ENCODE measurements around the gene CALN1.

CALN1 gene

DNA sequence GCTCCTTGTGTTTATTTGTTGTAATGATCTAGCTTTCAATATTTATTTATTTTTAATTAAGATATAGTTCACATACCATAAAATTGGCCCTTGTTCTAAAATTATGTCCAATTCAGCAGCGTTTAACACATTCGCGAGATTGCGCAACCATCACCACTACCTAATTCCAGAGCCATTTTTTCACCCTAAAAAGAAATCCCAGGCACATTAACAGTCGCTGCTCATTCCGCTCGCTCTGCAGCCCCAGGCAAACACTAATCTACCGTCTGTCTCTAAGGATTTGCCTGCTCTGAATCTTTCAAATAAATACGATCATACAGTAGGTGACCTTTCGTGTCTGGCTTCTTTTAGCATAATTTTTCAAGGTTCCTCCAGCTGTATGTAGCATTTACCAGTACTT is 616.7 kb downstream of the CALN1 start:
- no peak overlapping the region for H2AFZ ChIP-seq
- H3K4me2 ChIP-seq (ENCODE audit: low read length): no peak overlapping the region
- no peaks in the 10 kb centered on the region for H3K36me3 ChIP-seq (ENCODE audit: control insufficient read depth, insufficient read depth, low read length)
- H3K4me1 ChIP-seq: no peaks in the 10 kb centered on the region
- H3K4me3 ChIP-seq (ENCODE audit: low read depth, low read length): no peak overlapping the region
- H3K27me3 ChIP-seq (ENCODE audit: control insufficient read depth, insufficient read depth, low read length): no peaks in the 10 kb centered on the region
- H3K9me3 ChIP-seq (ENCODE audit: control insufficient read depth, low read length): no peaks in the 10 kb centered on the region
- no peak overlapping the region for H3K27ac ChIP-seq
- no peak overlapping the region for H3K9ac ChIP-seq
- no peak for TF ChIP-seq CTCF (IDR thresholded peaks at IDR 0.05)
- no peaks in the 10 kb centered on the region for H3K79me2 ChIP-seq

GRCh38 chr7:71793251-71793650 is 618.9 kb downstream of the CALN1 start:
- no peak overlapping the region for H3K4me2 ChIP-seq (ENCODE audit: low read length)
- H3K4me1 ChIP-seq: no peaks in the 10 kb centered on the region
- no peak overlapping the region for H3K27ac ChIP-seq
- no peaks in the 10 kb centered on the region for H3K36me3 ChIP-seq (ENCODE audit: control insufficient read depth, insufficient read depth, low read length)
- no peaks in the 10 kb centered on the region for H3K79me2 ChIP-seq
- TF ChIP-seq CTCF (IDR thresholded peaks at IDR 0.05): no peak
- no peaks in the 10 kb centered on the region for H3K27me3 ChIP-seq (ENCODE audit: control insufficient read depth, insufficient read depth, low read length)
- H3K9ac ChIP-seq: no peak overlapping the region
- no peaks in the 10 kb centered on the region for H3K9me3 ChIP-seq (ENCODE audit: control insufficient read depth, low read length)
- no peak overlapping the region for H3K4me3 ChIP-seq (ENCODE audit: low read depth, low read length)
- no peak overlapping the region for H2AFZ ChIP-seq

GRCh38 chr7:71787513-71787912 is 624.6 kb downstream of the CALN1 start:
- Histone ChIP-seq H3K9me3 (ENCODE audit: control insufficient read depth, low read length) (no peaks in the 10 kb centered on the region), H3K27me3 (ENCODE audit: control insufficient read depth, insufficient read depth, low read length) (no peaks in the 10 kb centered on the region), H3K27ac (no peak overlapping the region), H3K36me3 (ENCODE audit: control insufficient read depth, insufficient read depth, low read length) (no peaks in the 10 kb centered on the region), H3K4me3 (ENCODE audit: low read depth, low read length) (no peak overlapping the region), H2AFZ (no peak overlapping the region), H3K4me2 (ENCODE audit: low read length) (no peak overlapping the region), H3K9ac (no peak overlapping the region), H3K4me1 (no peaks in the 10 kb centered on the region), H3K79me2 (no peaks in the 10 kb centered on the region)
- no peak for TF ChIP-seq CTCF (IDR thresholded peaks at IDR 0.05)

DNA sequence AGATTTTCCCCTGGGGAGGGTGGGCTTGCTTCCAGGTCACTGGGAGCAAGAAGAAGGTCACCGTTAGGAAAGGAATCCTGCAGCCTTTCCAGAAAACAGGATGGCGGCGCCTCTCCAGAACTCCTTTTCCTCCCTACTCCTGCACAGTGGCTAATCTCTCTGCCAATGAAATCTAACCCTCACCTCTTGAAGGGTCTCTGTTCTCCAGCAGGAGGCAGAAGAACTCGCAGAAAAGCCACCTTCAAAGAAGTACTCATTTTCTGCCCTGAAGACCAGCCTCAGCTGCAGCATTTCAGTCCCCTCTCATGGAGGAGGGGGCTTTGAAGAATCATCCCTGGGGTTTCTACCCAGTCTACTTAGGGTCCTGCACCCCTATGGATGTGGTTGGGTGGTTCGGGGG is 626.9 kb downstream of the CALN1 start:
- H3K9me3 ChIP-seq (ENCODE audit: control insufficient read depth, low read length): no peaks in the 10 kb centered on the region
- no peak overlapping the region for H3K9ac ChIP-seq
- no peak overlapping the region for H3K4me3 ChIP-seq (ENCODE audit: low read depth, low read length)
- no peak overlapping the region for H3K4me2 ChIP-seq (ENCODE audit: low read length)
- H3K36me3 ChIP-seq (ENCODE audit: control insufficient read depth, insufficient read depth, low read length): no peaks in the 10 kb centered on the region
- H2AFZ ChIP-seq: no peak overlapping the region
- no peaks in the 10 kb centered on the region for H3K79me2 ChIP-seq
- no peak overlapping the region for H3K27ac ChIP-seq
- no peaks in the 10 kb centered on the region for H3K4me1 ChIP-seq
- no peaks in the 10 kb centered on the region for H3K27me3 ChIP-seq (ENCODE audit: control insufficient read depth, insufficient read depth, low read length)
- no peak for TF ChIP-seq CTCF (IDR thresholded peaks at IDR 0.05)

DNA sequence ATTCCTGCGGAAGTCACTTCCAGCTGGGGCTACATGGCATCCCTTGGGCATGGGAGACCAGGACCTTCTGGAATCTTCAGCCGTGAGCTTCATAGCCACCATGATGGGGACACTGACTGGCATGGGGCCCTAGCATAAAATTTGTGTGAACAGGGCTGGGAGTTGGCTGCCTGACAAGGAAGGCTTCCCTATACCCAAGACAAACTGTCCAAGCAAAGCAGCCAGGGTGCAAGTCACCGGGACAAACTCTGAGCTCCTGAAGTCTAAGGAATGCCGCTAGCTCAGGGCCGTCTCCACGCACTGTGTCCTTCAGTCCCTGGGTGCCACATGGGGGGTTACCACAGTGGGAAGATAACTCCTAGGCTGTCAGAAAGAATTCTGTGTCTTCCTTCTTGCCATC is 627.4 kb downstream of the CALN1 start:
- H3K36me3 ChIP-seq (ENCODE audit: control insufficient read depth, insufficient read depth, low read length): no peaks in the 10 kb centered on the region
- TF ChIP-seq CTCF (IDR thresholded peaks at IDR 0.05): no peak
- no peaks in the 10 kb centered on the region for H3K27me3 ChIP-seq (ENCODE audit: control insufficient read depth, insufficient read depth, low read length)
- H3K79me2 ChIP-seq: no peaks in the 10 kb centered on the region
- H3K27ac ChIP-seq: no peak overlapping the region
- H2AFZ ChIP-seq: no peak overlapping the region
- no peaks in the 10 kb centered on the region for H3K4me1 ChIP-seq
- H3K9me3 ChIP-seq (ENCODE audit: control insufficient read depth, low read length): no peaks in the 10 kb centered on the region
- H3K9ac ChIP-seq: no peak overlapping the region
- no peak overlapping the region for H3K4me3 ChIP-seq (ENCODE audit: low read depth, low read length)
- no peak overlapping the region for H3K4me2 ChIP-seq (ENCODE audit: low read length)

All from parathyroid adenoma (tissue), 2 donors.